Measurements from ENCODE around the gene FBXO11. TPM values are rescaled to one million over a fixed set of nuclear protein-coding genes. Genes with fewer than 3 reads are reported as not detected.
"Not testable (repeated sequence)": the region's sequence is repeated elsewhere in the genome, so short reads cannot be mapped to it uniquely, and the experiment has no call there.

The FBXO11 gene
- total RNA-seq, 1 donor from 2014 or later: 71.3 TPM

DNA sequence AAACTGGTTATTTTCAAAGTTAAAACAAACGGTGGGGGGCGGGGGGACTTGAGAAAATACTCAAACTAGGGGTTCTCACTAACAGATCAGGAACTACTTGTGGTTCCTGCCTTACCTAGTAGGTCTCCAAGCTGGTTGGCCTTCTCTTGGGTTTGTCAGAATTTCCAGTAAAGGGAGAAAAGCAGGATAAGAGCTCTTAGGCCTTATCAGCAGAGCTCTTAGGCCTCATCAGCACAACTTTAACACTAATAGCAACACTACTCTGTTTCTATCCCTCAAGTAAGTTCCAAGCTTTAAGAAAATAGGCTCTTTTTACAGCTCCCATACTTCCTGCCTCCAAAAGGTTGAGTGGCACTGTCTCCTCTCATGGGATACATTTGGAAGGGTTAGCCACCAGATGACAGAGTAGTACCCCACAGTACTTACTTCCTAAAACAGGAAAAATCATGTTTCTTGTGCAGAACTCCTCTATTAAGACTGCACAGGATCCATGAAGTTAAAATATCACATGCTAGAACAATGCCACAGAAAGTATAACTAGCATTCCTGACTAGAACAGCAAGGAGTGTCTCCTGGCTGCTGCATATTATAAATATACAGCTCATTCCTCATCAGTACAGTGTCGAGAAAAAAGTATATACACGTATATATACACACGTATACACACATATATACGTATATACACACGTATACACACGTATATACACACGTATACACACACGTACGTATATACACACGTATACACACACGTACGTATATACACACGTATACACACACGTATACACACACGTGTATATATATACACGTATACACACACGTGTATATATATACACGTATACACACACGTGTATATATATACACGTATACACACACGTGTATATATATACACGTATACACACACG lies 6.1 kb downstream of the FBXO11 start:
- H3K9ac ChIP-seq: no peak overlapping the region
- no peak overlapping the region for H3K27ac ChIP-seq
- peaks cover 90% of the 10 kb centered on the region for H4K20me1 ChIP-seq (ENCODE audit: low read depth)

GRCh38 chr2:47897883-47898731 lies 8.2 kb downstream of the FBXO11 start:
- no peak for DNase-seq (ENCODE audit: low spot score)
- Histone ChIP-seq H3K9ac (no peak overlapping the region), H3K79me2 (ENCODE audit: low read depth) (peaks cover 100% of the 10 kb centered on the region), H3K27ac (no peak overlapping the region), H3F3A (ENCODE audit: low read depth) (peaks cover 15% of the 10 kb centered on the region), H3K4me1 (peaks cover 12% of the 10 kb centered on the region), H3K4me3 (no peak overlapping the region), H3K36me3 (no peaks in the 10 kb centered on the region), H4K20me1 (ENCODE audit: low read depth) (peaks cover 91% of the 10 kb centered on the region), H2AFZ (replicated peaks) (no peak overlapping the region), H3K27me3 (no peaks in the 10 kb centered on the region), H3K4me2 (no peak overlapping the region), H3K9me3 (ENCODE audit: low read depth) (no peaks in the 10 kb centered on the region)
- Mint-ChIP-seq H3K27ac (no peak overlapping the region), H3K4me1 (peaks cover 12% of the 10 kb centered on the region), H3K4me3 (no peak overlapping the region), H3K36me3 (peaks cover 26% of the 10 kb centered on the region), H3K9me3 (no peaks in the 10 kb centered on the region), H3K27me3 (ENCODE audit: insufficient read depth, low read depth) (no peaks in the 10 kb centered on the region)
- TF ChIP-seq EZH2phosphoT487 (IDR thresholded peaks at IDR 0.05): no peak
- TF ChIP-seq EZH2 (IDR thresholded peaks at IDR 0.05): no peak
- no peak for TF ChIP-seq CTCF (IDR thresholded peaks at IDR 0.05)

More for the DNA sequence above, 6.1 kb downstream of the FBXO11 start:
- Mint-ChIP-seq H3K36me3 (peaks cover 27% of the 10 kb centered on the region), H3K27ac (no peak overlapping the region), H3K4me1 (peaks cover 18% of the 10 kb centered on the region), H3K9me3 (peaks cover 2% of the 10 kb centered on the region), H3K4me3 (peak overlapping the region; percentile 35), H3K27me3 (ENCODE audit: insufficient read depth, low read depth) (peaks cover 2% of the 10 kb centered on the region)
- H3K36me3 ChIP-seq: no peaks in the 10 kb centered on the region
- no peak overlapping the region for H3K4me2 ChIP-seq
- no peak overlapping the region for H2AFZ ChIP-seq (replicated peaks)
- peaks cover 21% of the 10 kb centered on the region for H3K4me1 ChIP-seq
- TF ChIP-seq CTCF (IDR thresholded peaks at IDR 0.05): no peak
- no peak for TF ChIP-seq EZH2 (IDR thresholded peaks at IDR 0.05)
- no peak for TF ChIP-seq EZH2phosphoT487 (IDR thresholded peaks at IDR 0.05)
- H3K79me2 ChIP-seq (ENCODE audit: low read depth): peaks cover 100% of the 10 kb centered on the region
- no peaks in the 10 kb centered on the region for H3K9me3 ChIP-seq (ENCODE audit: low read depth)
- H3F3A ChIP-seq (ENCODE audit: low read depth): peaks cover 15% of the 10 kb centered on the region
- no peaks in the 10 kb centered on the region for H3K27me3 ChIP-seq
- no peak for DNase-seq (ENCODE audit: low spot score)
- H3K4me3 ChIP-seq: no peak overlapping the region

- Histone ChIP-seq H3F3A (ENCODE audit: low read depth) (peaks cover 15% of the 10 kb centered on the region), H3K79me2 (ENCODE audit: low read depth) (peaks cover 100% of the 10 kb centered on the region), H4K20me1 (ENCODE audit: low read depth) (peaks cover 91% of the 10 kb centered on the region)
- not testable (repeated sequence) for H3K9me3 Mint-ChIP-seq; H3K27ac ChIP-seq; H3K4me1 Mint-ChIP-seq; H3K27me3 Mint-ChIP-seq (ENCODE audit: insufficient read depth, low read depth); H3K9me3 ChIP-seq (ENCODE audit: low read depth); H2AFZ ChIP-seq (replicated peaks); DNase-seq (ENCODE audit: low spot score); H3K9ac ChIP-seq; H3K4me3 Mint-ChIP-seq; H3K4me3 ChIP-seq; H3K27me3 ChIP-seq; H3K36me3 ChIP-seq; H3K27ac Mint-ChIP-seq; H3K4me2 ChIP-seq; H3K4me1 ChIP-seq
- H3K36me3 Mint-ChIP-seq: peaks cover 29% of the 10 kb centered on the region
These were observed 9.0 kb downstream of the FBXO11 start for GRCh38 chr2:47897191-47897882.
